GM06990 (cell line): Measurements from ENCODE around the gene PTPRN2.

ENCODE experiments used
- DNase-seq: peaks from one replicate; pipeline ENCODE4 v3.0.0-alpha.2; 2011; ENCODE audit not compliant: insufficient read length; ENCODE audit errors: extremely low read depth
- H3K27me3 ChIP-seq: replicated peaks from 2 replicates; pipeline ENCODE4 v1.6.0; 2011; ENCODE audit warnings: low read length; ENCODE audit not compliant: control insufficient read depth, insufficient read depth
- H3K36me3 ChIP-seq: 2 replicates; pipeline ENCODE4 v1.5.1; 2011; ENCODE audit warnings: low read length; ENCODE audit not compliant: control insufficient read depth, insufficient read depth
- H3K4me3 ChIP-seq: replicated peaks from 2 replicates; pipeline ENCODE4 v1.5.1; 2011; ENCODE audit warnings: low read depth, mild to moderate bottlenecking, control low read depth, low read length
- TF ChIP-seq, protein P1 (sequence below): IDR thresholded peaks from 2 replicates; pipeline ENCODE4 v1.5.1; 2011; ENCODE audit warnings: low read length, control low read depth, mild to moderate bottlenecking, inconsistent platforms; ENCODE audit not compliant: insufficient read depth, poor library complexity, severe bottlenecking

Gene PTPRN2

DNA sequence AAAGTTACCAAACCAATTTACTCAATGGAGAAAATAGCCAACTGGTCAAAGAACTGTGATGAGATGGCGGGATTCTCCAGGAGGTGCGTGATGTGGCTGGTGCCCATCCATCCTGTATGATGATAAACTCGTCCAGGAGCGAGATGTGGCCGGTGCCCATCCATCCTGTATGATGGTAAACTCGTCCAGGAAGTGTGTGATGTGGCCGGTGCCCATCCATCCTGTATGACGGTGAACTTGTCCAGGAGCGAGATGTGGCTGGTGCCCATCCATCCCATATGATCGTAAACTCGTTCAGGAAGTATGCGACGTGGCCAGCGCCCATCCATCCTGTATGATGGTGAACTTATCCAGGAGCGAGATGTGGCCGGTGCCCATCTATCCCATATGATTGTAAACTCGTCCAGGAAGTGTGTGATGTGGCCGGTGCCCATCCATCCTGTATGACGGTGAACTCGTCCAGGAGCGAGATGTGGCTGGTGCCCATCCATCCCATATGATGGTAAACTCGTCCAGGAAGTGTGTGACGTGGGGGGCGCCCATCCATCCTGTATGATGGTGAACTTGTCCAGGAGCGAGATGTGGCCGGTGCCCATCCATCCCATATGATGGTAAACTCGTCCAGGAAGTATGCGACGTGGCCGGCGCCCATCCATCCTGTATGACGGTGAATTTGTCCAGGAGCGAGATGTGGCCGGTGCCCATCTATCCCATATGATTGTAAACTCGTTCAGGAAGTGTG is 754.6 kb downstream of the PTPRN2 start:
- H3K4me3 ChIP-seq = no peak overlapping the region
- DNase-seq = no peak
- no peaks in the 10 kb centered on the region for H3K36me3 ChIP-seq
- TF ChIP-seq, protein P1, sequence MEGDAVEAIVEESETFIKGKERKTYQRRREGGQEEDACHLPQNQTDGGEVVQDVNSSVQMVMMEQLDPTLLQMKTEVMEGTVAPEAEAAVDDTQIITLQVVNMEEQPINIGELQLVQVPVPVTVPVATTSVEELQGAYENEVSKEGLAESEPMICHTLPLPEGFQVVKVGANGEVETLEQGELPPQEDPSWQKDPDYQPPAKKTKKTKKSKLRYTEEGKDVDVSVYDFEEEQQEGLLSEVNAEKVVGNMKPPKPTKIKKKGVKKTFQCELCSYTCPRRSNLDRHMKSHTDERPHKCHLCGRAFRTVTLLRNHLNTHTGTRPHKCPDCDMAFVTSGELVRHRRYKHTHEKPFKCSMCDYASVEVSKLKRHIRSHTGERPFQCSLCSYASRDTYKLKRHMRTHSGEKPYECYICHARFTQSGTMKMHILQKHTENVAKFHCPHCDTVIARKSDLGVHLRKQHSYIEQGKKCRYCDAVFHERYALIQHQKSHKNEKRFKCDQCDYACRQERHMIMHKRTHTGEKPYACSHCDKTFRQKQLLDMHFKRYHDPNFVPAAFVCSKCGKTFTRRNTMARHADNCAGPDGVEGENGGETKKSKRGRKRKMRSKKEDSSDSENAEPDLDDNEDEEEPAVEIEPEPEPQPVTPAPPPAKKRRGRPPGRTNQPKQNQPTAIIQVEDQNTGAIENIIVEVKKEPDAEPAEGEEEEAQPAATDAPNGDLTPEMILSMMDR = no peak
- no peaks in the 10 kb centered on the region for H3K27me3 ChIP-seq

DNA sequence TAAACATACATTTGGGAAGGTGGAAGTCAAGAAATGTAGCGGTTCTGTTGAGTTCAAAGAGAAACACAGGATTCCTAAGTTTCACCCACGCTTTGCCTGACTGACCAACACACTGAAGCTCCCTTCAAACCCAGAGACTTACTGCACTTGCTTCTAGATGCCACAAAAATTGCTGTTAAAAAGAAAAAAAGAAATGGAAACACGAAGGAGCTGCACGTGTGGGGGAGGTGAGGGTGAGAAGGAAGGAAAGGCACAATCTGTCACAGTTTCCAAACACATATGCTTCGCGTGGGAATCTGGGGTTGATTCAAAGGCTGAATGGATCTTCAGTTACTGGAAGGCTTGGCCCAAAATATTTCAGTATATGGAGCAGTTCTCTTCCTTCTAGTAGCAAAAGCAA is 755.2 kb downstream of the PTPRN2 start:
- DNase-seq = no peak
- Histone ChIP-seq H3K36me3 (no peaks in the 10 kb centered on the region), H3K27me3 (no peaks in the 10 kb centered on the region), H3K4me3 (no peak overlapping the region)
- TF ChIP-seq, protein P1 = no peak

DNA sequence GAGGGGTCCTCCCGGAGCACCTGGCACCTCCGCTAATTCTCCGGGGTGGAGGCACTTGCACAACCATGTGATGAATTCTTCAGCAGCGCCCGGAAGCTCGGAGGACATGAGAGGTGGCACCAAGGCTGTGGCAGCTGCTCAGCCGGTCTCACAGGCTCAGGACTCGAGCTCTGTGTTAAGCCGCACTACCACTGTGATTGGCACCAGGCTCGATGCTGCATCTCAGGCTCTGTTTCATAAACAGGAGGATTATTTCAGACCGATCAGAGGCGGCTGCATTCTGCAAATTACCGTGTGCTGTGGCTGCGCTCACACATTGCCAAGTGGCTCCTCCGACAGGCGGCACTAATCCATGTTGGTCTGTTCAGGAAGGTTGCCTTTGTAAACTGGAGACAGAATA is 755.6 kb downstream of the PTPRN2 start:
- Histone ChIP-seq H3K4me3 (no peak overlapping the region), H3K36me3 (no peaks in the 10 kb centered on the region), H3K27me3 (no peaks in the 10 kb centered on the region)
- TF ChIP-seq, protein P1 = no peak
- DNase-seq = no peak

DNA sequence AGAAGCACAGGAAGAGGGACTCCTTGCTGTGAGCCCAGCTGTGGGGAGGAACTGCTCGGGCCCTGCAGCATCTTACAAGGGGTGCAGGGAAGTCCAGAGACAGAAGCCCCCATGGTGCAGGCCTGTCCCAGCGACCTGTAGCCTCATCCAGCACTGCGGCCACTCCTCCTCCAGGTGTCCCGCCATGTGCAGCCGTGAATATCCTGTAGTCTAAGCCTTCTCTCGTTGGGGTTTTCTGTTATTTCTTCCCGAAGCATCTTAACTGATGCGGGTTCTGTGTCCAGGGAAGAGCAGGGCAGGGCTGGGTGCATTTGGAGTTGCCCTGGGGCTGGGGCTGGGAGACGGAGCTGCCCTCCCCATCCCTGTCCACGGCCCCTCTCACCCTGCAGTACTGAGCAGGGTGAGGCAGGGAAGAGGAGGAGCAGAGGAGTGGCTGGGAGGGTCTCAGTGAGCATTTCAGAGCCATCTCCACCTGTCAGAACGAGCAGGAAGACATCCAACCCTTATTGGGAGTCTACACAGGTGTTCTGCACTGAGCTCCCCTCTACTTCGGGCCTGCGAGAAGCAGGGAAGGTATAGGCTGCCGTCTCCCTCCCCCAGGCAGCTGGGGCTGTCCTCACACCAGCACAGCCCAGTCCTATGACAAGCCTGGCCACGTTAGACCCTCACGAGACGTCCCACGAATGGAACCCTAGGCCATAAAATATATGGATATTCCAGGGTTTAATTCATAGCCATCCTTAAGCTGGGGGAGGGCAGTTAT is 756.3 kb downstream of the PTPRN2 start:
- Histone ChIP-seq H3K4me3 (no peak overlapping the region), H3K27me3 (no peaks in the 10 kb centered on the region), H3K36me3 (no peaks in the 10 kb centered on the region)
- TF ChIP-seq, protein P1 = no peak
- DNase-seq = no peak

DNA sequence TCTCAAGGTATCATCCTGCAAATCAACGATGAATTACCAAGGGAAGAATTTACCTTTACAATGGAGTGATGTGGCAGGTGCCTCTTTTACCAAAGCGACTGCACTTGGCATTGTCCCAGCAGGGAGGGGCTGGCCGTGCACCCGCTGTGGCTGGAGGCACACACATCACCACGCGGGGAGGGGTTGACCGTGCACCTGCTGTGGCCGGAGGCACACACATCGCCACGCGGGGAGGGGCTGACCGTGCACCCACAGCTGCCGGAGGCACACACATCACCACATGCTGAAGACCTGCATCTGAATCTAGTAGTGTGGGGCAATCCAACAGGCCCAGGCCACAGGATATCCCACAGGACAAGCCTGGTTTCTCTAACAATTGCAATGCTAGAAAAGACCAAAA is 757.3 kb downstream of the PTPRN2 start:
- no peaks in the 10 kb centered on the region for H3K27me3 ChIP-seq
- H3K4me3 ChIP-seq = no peak overlapping the region
- H3K36me3 ChIP-seq = no peaks in the 10 kb centered on the region
- DNase-seq = no peak
- TF ChIP-seq, protein P1 = no peak
